ENCODE data around the gene C21orf58.

Gene C21orf58

GRCh38 chr21:46291561-46291960 lies 32.1 kb downstream of the C21orf58 start:
- DNase-seq = no peak

GRCh38 chr21:46289655-46290179 lies 34.0 kb downstream of the C21orf58 start:
- no peak for DNase-seq

- DNase-seq = no peak
Observed at GRCh38 chr21:46287541-46287940, 36.1 kb downstream of the C21orf58 start.

GRCh38 chr21:46286648-46287002 lies 37.0 kb downstream of the C21orf58 start:
- DNase-seq = no peak

- peak; percentile 66 for DNase-seq
Observed at GRCh38 chr21:46285761-46286647, 37.7 kb downstream of the C21orf58 start, which contains the start of gene YBEY. Gene YBEY (plus strand): TSS chr21:46286342. CDS start chr21:46286914, 572 bp downstream.

- no peak for DNase-seq
Observed at GRCh38 chr21:46285206-46285661, 38.4 kb downstream of the C21orf58 start, which contains the start of gene MCM3AP. Gene MCM3AP (minus strand): TSS chr21:46285611. CDS start chr21:46285286, 325 bp downstream.

GRCh38 chr21:46284733-46285132 lies 38.9 kb downstream of the C21orf58 start:
- no peak for DNase-seq

- no peak for DNase-seq
Observed at GRCh38 chr21:46284077-46284644, 39.5 kb downstream of the C21orf58 start.

GRCh38 chr21:46274797-46275390 lies 48.8 kb downstream of the C21orf58 start:
- DNase-seq = no peak

GRCh38 chr21:46273341-46273740 lies 50.3 kb downstream of the C21orf58 start:
- DNase-seq = no peak

- DNase-seq = no peak
Observed at GRCh38 chr21:46269466-46269865, 54.2 kb downstream of the C21orf58 start.

GRCh38 chr21:46268371-46268770 lies 55.3 kb downstream of the C21orf58 start:
- no peak for DNase-seq

GRCh38 chr21:46266946-46267345 lies 56.7 kb downstream of the C21orf58 start:
- no peak for DNase-seq

GRCh38 chr21:46265736-46266525 lies 57.7 kb downstream of the C21orf58 start:
- no peak for DNase-seq

- DNase-seq = no peak
Observed at GRCh38 chr21:46264690-46265144, 59.0 kb downstream of the C21orf58 start.

GRCh38 chr21:46264046-46264689 lies 59.5 kb downstream of the C21orf58 start:
- DNase-seq = no peak

- DNase-seq = no peak
Observed at GRCh38 chr21:46256501-46256994, 67.1 kb downstream of the C21orf58 start.

GRCh38 chr21:46255758-46256337 lies 67.8 kb downstream of the C21orf58 start:
- DNase-seq = no peak

GRCh38 chr21:46255166-46255565 lies 68.5 kb downstream of the C21orf58 start:
- DNase-seq = no peak

GRCh38 chr21:46254208-46254975 lies 69.3 kb downstream of the C21orf58 start:
- DNase-seq = no peak
